OCI-LY1 (cell line): ENCODE data around the gene AMPD2.

Source experiments
- H2AFZ ChIP-seq: fragments of 200-600 bp; sonication (generic), shearing (Covaris generic); 2 replicates; pipeline ENCODE4 v1.6.0; 2014; ENCODE audit warnings: antibody characterized with exemption, mild to moderate bottlenecking, low read length
- H3F3A ChIP-seq: fragments of 200-600 bp; sonication (generic), shearing (Covaris generic); 2 replicates; pipeline ENCODE4 v1.6.0; 2014; ENCODE audit warnings: mild to moderate bottlenecking, antibody characterized with exemption, low read length, moderate library complexity; ENCODE audit not compliant: insufficient read depth
- H3K27ac ChIP-seq: fragments of 200-600 bp; sonication (generic); 2 replicates; pipeline ENCODE4 v1.5.1; 2014; ENCODE audit warnings: low read length, mixed run types, mild to moderate bottlenecking, low read depth; ENCODE audit not compliant: poor library complexity, severe bottlenecking
- H3K27me3 ChIP-seq: fragments of 200-600 bp; sonication (generic); 2 replicates; pipeline ENCODE4 v1.6.0; 2014; ENCODE audit warnings: antibody characterized with exemption, mild to moderate bottlenecking, low read length, moderate library complexity; ENCODE audit not compliant: insufficient read depth
- H3K36me3 ChIP-seq: fragments of 200-600 bp; sonication (generic); 2 replicates; pipeline ENCODE4 v1.6.1; 2014; ENCODE audit warnings: mild to moderate bottlenecking, antibody characterized with exemption, low read length, moderate library complexity, mixed read lengths; ENCODE audit not compliant: insufficient read depth
- H3K4me1 ChIP-seq: fragments of 200-600 bp; sonication (generic); 2 replicates; pipeline ENCODE4 v1.5.1; 2014; ENCODE audit warnings: mild to moderate bottlenecking, low read length, moderate library complexity; ENCODE audit not compliant: insufficient read depth, severe bottlenecking
- H3K4me2 ChIP-seq: fragments of 200-600 bp; sonication (generic), shearing (Covaris generic); 2 replicates; pipeline ENCODE4 v1.6.1; 2014; ENCODE audit warnings: low read length
- H3K4me3 ChIP-seq: fragments of 200-600 bp; sonication (generic); 2 replicates; pipeline ENCODE4 v1.5.1; 2014; ENCODE audit warnings: low read length, low read depth, mild to moderate bottlenecking, mixed read lengths; ENCODE audit not compliant: poor library complexity, severe bottlenecking
- H3K79me2 ChIP-seq: fragments of 200-600 bp; shearing (Covaris generic); 2 replicates; pipeline ENCODE4 v1.6.1; 2016; ENCODE audit warnings: mixed run types, low read length, mixed read lengths; ENCODE audit not compliant: insufficient read depth
- H3K9ac ChIP-seq: fragments of 200-600 bp; sonication (generic), shearing (Covaris generic); 2 replicates; pipeline ENCODE4 v1.6.1; 2014; ENCODE audit warnings: mild to moderate bottlenecking, low read length, mixed read lengths
- H3K9me2 ChIP-seq: fragments of 200-600 bp; sonication (generic), shearing (Covaris generic); 2 replicates; pipeline ENCODE4 v1.6.1; 2014; ENCODE audit warnings: low read depth, mild to moderate bottlenecking, low read length, mixed read lengths
- H3K9me3 ChIP-seq: fragments of 200-600 bp; shearing (Covaris generic); 2 replicates; pipeline ENCODE4 v1.6.1; 2014; ENCODE audit warnings: low read length, mixed read lengths
- H4K20me1 ChIP-seq: fragments of 200-600 bp; sonication (generic), shearing (Covaris generic); 2 replicates; pipeline ENCODE4 v1.6.0; 2016; ENCODE audit warnings: mild to moderate bottlenecking, low read length; ENCODE audit not compliant: insufficient read depth
- CTCF ChIP-seq: fragments of 200-600 bp; sonication (generic), shearing (Covaris generic); IDR thresholded peaks from 2 replicates; pipeline ENCODE4 v1.5.1; 2017; ENCODE audit warnings: mild to moderate bottlenecking, antibody characterized with exemption, low read length, moderate library complexity, mixed read lengths
- EZH2 ChIP-seq: fragments of 200-600 bp; sonication (generic), shearing (Covaris generic); IDR thresholded peaks from 2 replicates; pipeline ENCODE4 v1.8.0; 2017; ENCODE audit warnings: borderline replicate concordance, mixed run types, mild to moderate bottlenecking, antibody characterized with exemption, low read length, moderate library complexity, mixed read lengths

The AMPD2 gene

GRCh38 chr1:109664671-109665070, 45.0 kb downstream of the AMPD2 start:
- H3K4me3 ChIP-seq, result no peak overlapping the region
- no peak overlapping the region for H3K9ac ChIP-seq
- no peak overlapping the region for H2AFZ ChIP-seq
- H3K27me3 ChIP-seq, result no peaks in the 10 kb centered on the region; the same call in 1 of the 2 replicates
- no peak overlapping the region for H3K27ac ChIP-seq
- no peaks in the 10 kb centered on the region for H4K20me1 ChIP-seq
- TF ChIP-seq EZH2 (no peak), CTCF (no peak)
- no peaks in the 10 kb centered on the region for H3K9me3 ChIP-seq
- no peaks in the 10 kb centered on the region for H3K9me2 ChIP-seq
- peaks cover 9% of the 10 kb centered on the region for H3K4me1 ChIP-seq
- no peak overlapping the region for H3K4me2 ChIP-seq
- no peaks in the 10 kb centered on the region for H3F3A ChIP-seq
- no peaks in the 10 kb centered on the region for H3K79me2 ChIP-seq
- no peaks in the 10 kb centered on the region for H3K36me3 ChIP-seq

GRCh38 chr1:109667452-109668122, 48.0 kb downstream of the AMPD2 start, which contains the start of gene GSTM2:
TSS of gene GSTM2 (plus strand) at chr1:109668057. CDS start at chr1:109668116, 59 bp downstream.
- Histone ChIP-seq H3K9ac (no peak within 1 kb of the TSS; the same call in 1 of the 2 replicates), H2AFZ (no peak within 1 kb of the TSS), H3K9me3 (no peaks in the 10 kb centered on the region), H3F3A (no peaks in the 10 kb centered on the region), H3K36me3 (no peaks in the 10 kb centered on the region), H3K27me3 (no peaks in the 10 kb centered on the region), H3K27ac (no peak within 1 kb of the TSS), H4K20me1 (no peaks in the 10 kb centered on the region), H3K79me2 (no peaks in the 10 kb centered on the region), H3K4me3 (peak within 1 kb of the TSS; percentile 41), H3K4me1 (peaks cover 9% of the 10 kb centered on the region), H3K9me2 (no peaks in the 10 kb centered on the region), H3K4me2 (peak within 1 kb of the TSS; percentile 37)
- TF ChIP-seq CTCF, result no peak
- no peak for TF ChIP-seq EZH2

- Histone ChIP-seq H3K27me3 (no peaks in the 10 kb centered on the region), H3K79me2 (no peaks in the 10 kb centered on the region), H3K9ac (no peak overlapping the region; the same call in 1 of the 2 replicates), H3F3A (no peaks in the 10 kb centered on the region), H4K20me1 (no peaks in the 10 kb centered on the region), H2AFZ (no peak overlapping the region), H3K4me2 (peak overlapping the region; percentile 37), H3K27ac (no peak overlapping the region), H3K4me3 (peak overlapping the region; percentile 41), H3K9me2 (no peaks in the 10 kb centered on the region), H3K4me1 (peaks cover 9% of the 10 kb centered on the region), H3K9me3 (no peaks in the 10 kb centered on the region), H3K36me3 (no peaks in the 10 kb centered on the region)
- TF ChIP-seq EZH2, result no peak
- TF ChIP-seq CTCF, result no peak
Observed at GRCh38 chr1:109668123-109668775, 48.6 kb downstream of the AMPD2 start.
